ENCODE results near the gene CTSL. TPM values are rescaled to one million over a fixed set of nuclear protein-coding genes. Genes with fewer than 3 reads are reported as not detected.

The CTSL gene
- total and polyA plus RNA-seq, 4 donors = 109 to 1,526 (median 213) TPM

DNA sequence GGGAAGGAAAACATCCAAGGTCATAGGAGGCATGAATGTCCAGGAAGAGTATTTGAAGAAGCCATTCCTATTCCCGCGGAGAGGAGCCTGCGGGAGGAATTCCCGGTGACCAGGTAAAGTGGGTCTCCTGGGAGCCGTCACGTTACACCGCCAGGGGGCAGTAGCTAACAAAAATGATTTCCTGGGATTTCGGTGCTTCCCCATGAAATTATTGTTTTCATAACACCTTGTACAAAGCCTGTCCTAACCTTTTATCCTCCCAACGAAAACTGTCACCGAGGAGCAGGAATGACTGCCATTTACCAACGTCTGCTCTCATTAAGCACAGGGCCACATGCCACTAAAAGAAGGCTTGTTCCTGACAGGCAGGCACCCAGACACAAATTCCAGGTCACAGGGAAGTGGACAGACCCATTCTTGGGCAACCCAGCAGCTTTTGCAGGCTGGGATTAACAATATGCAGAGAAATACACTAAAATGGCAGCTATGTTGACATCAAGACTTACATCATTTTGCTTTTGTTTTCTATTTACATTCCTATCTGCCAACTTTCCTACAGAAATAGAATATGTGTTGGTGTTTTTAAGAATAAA, 41.2 kb upstream of the CTSL start:
- TF ChIP-seq, protein P1, sequence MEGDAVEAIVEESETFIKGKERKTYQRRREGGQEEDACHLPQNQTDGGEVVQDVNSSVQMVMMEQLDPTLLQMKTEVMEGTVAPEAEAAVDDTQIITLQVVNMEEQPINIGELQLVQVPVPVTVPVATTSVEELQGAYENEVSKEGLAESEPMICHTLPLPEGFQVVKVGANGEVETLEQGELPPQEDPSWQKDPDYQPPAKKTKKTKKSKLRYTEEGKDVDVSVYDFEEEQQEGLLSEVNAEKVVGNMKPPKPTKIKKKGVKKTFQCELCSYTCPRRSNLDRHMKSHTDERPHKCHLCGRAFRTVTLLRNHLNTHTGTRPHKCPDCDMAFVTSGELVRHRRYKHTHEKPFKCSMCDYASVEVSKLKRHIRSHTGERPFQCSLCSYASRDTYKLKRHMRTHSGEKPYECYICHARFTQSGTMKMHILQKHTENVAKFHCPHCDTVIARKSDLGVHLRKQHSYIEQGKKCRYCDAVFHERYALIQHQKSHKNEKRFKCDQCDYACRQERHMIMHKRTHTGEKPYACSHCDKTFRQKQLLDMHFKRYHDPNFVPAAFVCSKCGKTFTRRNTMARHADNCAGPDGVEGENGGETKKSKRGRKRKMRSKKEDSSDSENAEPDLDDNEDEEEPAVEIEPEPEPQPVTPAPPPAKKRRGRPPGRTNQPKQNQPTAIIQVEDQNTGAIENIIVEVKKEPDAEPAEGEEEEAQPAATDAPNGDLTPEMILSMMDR (IDR thresholded peaks at IDR 0.05; ENCODE audit: control extremely low read depth, extremely low read depth) = peak; percentile 22
- Histone ChIP-seq H3K27me3 (ENCODE audit: control insufficient read depth in 3 of 3, insufficient read depth in 3 of 3, low read length in 2 of 3) (no peaks in the 10 kb centered on the region), H3K9ac (ENCODE audit: insufficient read depth in 1 of 2, low read length in 2 of 2) (no peak overlapping the region), H3K4me3 (no peak overlapping the region), H3K36me3 (ENCODE audit: control insufficient read depth in 4 of 4, insufficient read depth in 4 of 4, low read length in 4 of 4) (peaks cover 0 to 47% (median 28%) of the 10 kb centered on the region in 4 donors), H3K9me3 (ENCODE audit: control insufficient read depth in 4 of 4, insufficient read depth in 3 of 4, low read length in 3 of 4) (no peaks in the 10 kb centered on the region), H3K27ac (ENCODE audit: low read depth in 1 of 2, low read length in 1 of 2) (no peak overlapping the region), H3K4me1 (ENCODE audit: control insufficient read depth in 5 of 5, insufficient read depth in 5 of 5, low read length in 5 of 5) (peaks cover 0 to 3% (median 0%) of the 10 kb centered on the region in 5 donors)
- ATAC-seq (ENCODE audit: insufficient read depth, low FRiP score) (no peak), DNase-seq (peak; percentile 56 to 59 (median 58))
- WGBS, 2 donors = 44 to 55% methylated on average over 11 of the region's 11 CpGs

DNA sequence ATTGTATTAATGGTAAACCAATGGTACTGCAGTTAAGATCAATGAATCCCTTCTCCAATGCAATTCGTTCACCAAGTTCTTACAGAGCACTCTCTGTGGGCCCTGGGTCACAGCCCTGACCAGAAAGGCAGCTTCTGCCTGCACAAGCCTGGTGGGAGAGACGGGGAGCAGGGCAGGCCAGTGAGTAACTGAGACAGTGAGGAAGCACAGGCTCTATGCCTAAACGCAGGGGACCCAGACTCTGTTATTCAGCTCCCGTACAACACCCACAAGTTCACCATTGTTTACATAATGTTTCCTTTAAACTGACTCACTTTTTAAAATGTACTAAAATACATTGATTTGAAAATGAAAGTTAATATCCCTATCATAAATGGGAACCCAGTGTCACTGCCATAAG, 40.5 kb upstream of the CTSL start:
- 51 to 68% methylated on average over 4 of the region's 4 CpGs for WGBS, 2 donors

DNA sequence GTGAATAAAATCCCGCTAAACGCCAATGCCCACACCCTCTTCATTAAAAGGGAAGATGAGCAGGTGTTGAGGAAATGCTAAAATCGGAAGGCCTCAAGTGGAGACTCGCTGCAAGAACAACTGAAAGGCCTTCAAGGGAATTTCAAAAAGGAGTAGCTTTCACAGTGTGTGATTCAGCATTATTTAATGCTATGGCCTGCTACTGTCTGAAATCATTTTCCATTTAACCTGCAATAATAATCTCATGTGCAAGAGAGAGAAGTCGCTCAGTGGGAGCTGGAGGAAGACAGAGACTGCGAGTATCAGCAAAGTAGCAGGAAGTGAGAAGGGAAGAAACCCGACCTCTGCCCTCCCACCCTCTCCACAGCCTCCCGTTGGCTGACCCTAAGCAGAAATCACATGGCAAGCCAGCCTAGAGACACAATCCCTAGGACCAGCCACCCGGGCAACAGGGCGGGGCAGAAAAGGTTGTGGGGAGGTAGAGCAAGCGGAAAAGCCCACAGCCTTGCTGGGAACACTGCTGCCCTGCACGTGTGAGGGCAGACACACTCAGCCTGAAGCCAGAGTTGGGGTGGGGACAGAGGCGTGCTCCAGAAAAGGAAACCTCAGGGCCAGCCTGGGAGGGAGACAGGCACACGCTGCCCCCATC, 39.9 kb upstream of the CTSL start:
- TF ChIP-seq, protein P1 (IDR thresholded peaks at IDR 0.05; ENCODE audit: control extremely low read depth, extremely low read depth) = no peak
- Histone ChIP-seq H3K4me3 (no peak overlapping the region), H3K27me3 (ENCODE audit: control insufficient read depth in 3 of 3, insufficient read depth in 3 of 3, low read length in 2 of 3) (no peaks in the 10 kb centered on the region), H3K9ac (ENCODE audit: insufficient read depth in 1 of 2, low read length in 2 of 2) (no peak overlapping the region), H3K27ac (ENCODE audit: low read depth in 1 of 2, low read length in 1 of 2) (no peak overlapping the region), H3K36me3 (ENCODE audit: control insufficient read depth in 4 of 4, insufficient read depth in 4 of 4, low read length in 4 of 4) (peaks cover 0 to 45% (median 28%) of the 10 kb centered on the region in 4 donors), H3K9me3 (ENCODE audit: control insufficient read depth in 4 of 4, insufficient read depth in 3 of 4, low read length in 3 of 4) (no peaks in the 10 kb centered on the region), H3K4me1 (ENCODE audit: control insufficient read depth in 5 of 5, insufficient read depth in 5 of 5, low read length in 5 of 5) (peaks cover 0 to 3% (median 0%) of the 10 kb centered on the region in 5 donors)
- WGBS, 2 donors = 46 to 59% methylated on average over 14 of the region's 14 CpGs
- ATAC-seq (ENCODE audit: insufficient read depth, low FRiP score) (peak; percentile 71), DNase-seq (no peak)

More for the DNA sequence above, 40.5 kb upstream of the CTSL start:
- ATAC-seq (ENCODE audit: insufficient read depth, low FRiP score) (no peak), DNase-seq (no peak)
- H3K27me3 ChIP-seq (ENCODE audit: control insufficient read depth in 3 of 3, insufficient read depth in 3 of 3, low read length in 2 of 3) = no peaks in the 10 kb centered on the region
- TF ChIP-seq, protein P1 (IDR thresholded peaks at IDR 0.05; ENCODE audit: control extremely low read depth, extremely low read depth) = no peak
- H3K9ac ChIP-seq (ENCODE audit: insufficient read depth in 1 of 2, low read length in 2 of 2) = no peak overlapping the region
- peaks cover 0 to 48% (median 26%) of the 10 kb centered on the region in 4 donors for H3K36me3 ChIP-seq (ENCODE audit: control insufficient read depth in 4 of 4, insufficient read depth in 4 of 4, low read length in 4 of 4)
- peak overlapping the region in 1 of 2 donors; percentile 57 for H3K27ac ChIP-seq (ENCODE audit: low read depth in 1 of 2, low read length in 1 of 2)
- H3K4me1 ChIP-seq (ENCODE audit: control insufficient read depth in 5 of 5, insufficient read depth in 5 of 5, low read length in 5 of 5) = peaks cover 0 to 3% (median 0%) of the 10 kb centered on the region in 5 donors
- H3K4me3 ChIP-seq = no peak overlapping the region
- H3K9me3 ChIP-seq (ENCODE audit: control insufficient read depth in 4 of 4, insufficient read depth in 3 of 4, low read length in 3 of 4) = no peaks in the 10 kb centered on the region

All from lung (tissue), 12 donors.